Measurements from ENCODE around the gene SSBP3.
A peak's percentile ranks its signal among the peaks of the same experiment; 100 is the strongest.

SSBP3 gene

GRCh38 chr1:54317084-54317483 is 89.1 kb downstream of the SSBP3 start:
- H2AFZ ChIP-seq (ENCODE audit: low read depth, low read length) = no peak overlapping the region
- H3K79me1 ChIP-seq (replicated peaks; ENCODE audit: low read length, poor library complexity, severe bottlenecking) = peaks cover 52% of the 10 kb centered on the region
- no peak overlapping the region for H2BK120ac ChIP-seq (ENCODE audit: low read depth, low read length)
- no peaks in the 10 kb centered on the region for H3K27me3 ChIP-seq (ENCODE audit: control insufficient read depth in 1 of 2, insufficient read depth in 1 of 2, low read length in 2 of 2)
- H2AK5ac ChIP-seq (ENCODE audit: low read length, severe bottlenecking) = no peak overlapping the region
- H3K4ac ChIP-seq (ENCODE audit: low read depth in 1 of 2, low read length in 2 of 2) = no peak overlapping the region
- peaks cover 0 to 5% of the 10 kb centered on the region in 2 experiments for H3K36me3 ChIP-seq (ENCODE audit: control insufficient read depth in 1 of 2, insufficient read depth in 2 of 2, low read depth in 1 of 2, low read length in 2 of 2)
- H3K4me2 ChIP-seq (ENCODE audit: low read length, poor library complexity, severe bottlenecking) = no peak overlapping the region
- no peak overlapping the region for H4K8ac ChIP-seq (ENCODE audit: low read length)
- no peak overlapping the region for H2BK15ac ChIP-seq (ENCODE audit: low read depth, poor library complexity, severe bottlenecking)
- H3K9me3 ChIP-seq (ENCODE audit: control insufficient read depth, low read length) = no peaks in the 10 kb centered on the region
- no peak overlapping the region for H2BK12ac ChIP-seq (ENCODE audit: low read length in 2 of 2)
- H3K4me1 ChIP-seq (ENCODE audit: control insufficient read depth, insufficient read depth, low read depth, low read length) = peaks cover 5% of the 10 kb centered on the region
- H3K23ac ChIP-seq (ENCODE audit: low read length in 2 of 2) = no peak overlapping the region
- H3K14ac ChIP-seq (ENCODE audit: low read length in 2 of 2) = no peak overlapping the region
- H2BK5ac ChIP-seq (ENCODE audit: low read depth, low read length, poor library complexity, severe bottlenecking) = no peak overlapping the region
- no peak overlapping the region for H3K18ac ChIP-seq (ENCODE audit: low read depth in 1 of 2, low read length in 2 of 2)
- no peak overlapping the region for H3K9ac ChIP-seq (ENCODE audit: low read length)
- no peak overlapping the region for H3K27ac ChIP-seq (ENCODE audit: low read length, poor library complexity, severe bottlenecking)
- H3K4me3 ChIP-seq (ENCODE audit: insufficient read depth in 1 of 2, low read depth in 1 of 2, low read length in 2 of 2) = no peak overlapping the region
- WGBS = 95% methylated on average over 6 of the region's 7 CpGs
- DNase-seq = no peak
- H4K91ac ChIP-seq (ENCODE audit: low read length) = no peak overlapping the region

GRCh38 chr1:54315099-54315498 is 91.1 kb downstream of the SSBP3 start:
- H4K91ac ChIP-seq (ENCODE audit: low read length) = no peak overlapping the region
- H3K23ac ChIP-seq (ENCODE audit: low read length in 2 of 2) = no peak overlapping the region
- no peak overlapping the region for H3K27ac ChIP-seq (ENCODE audit: low read length, poor library complexity, severe bottlenecking)
- H2BK5ac ChIP-seq (ENCODE audit: low read depth, low read length, poor library complexity, severe bottlenecking) = no peak overlapping the region
- H4K8ac ChIP-seq (ENCODE audit: low read length) = peak overlapping the region; percentile 66
- no peak overlapping the region for H3K9ac ChIP-seq (ENCODE audit: low read length)
- no peak overlapping the region for H2BK12ac ChIP-seq (ENCODE audit: low read length in 2 of 2)
- no peaks in the 10 kb centered on the region for H3K9me3 ChIP-seq (ENCODE audit: control insufficient read depth, low read length)
- no peak overlapping the region for H2BK120ac ChIP-seq (ENCODE audit: low read depth, low read length)
- H3K4me2 ChIP-seq (ENCODE audit: low read length, poor library complexity, severe bottlenecking) = no peak overlapping the region
- peaks cover 44% of the 10 kb centered on the region for H3K79me1 ChIP-seq (replicated peaks; ENCODE audit: low read length, poor library complexity, severe bottlenecking)
- 98% methylated on average over 3 of the region's 4 CpGs for WGBS
- peak overlapping the region; percentile 25 to 37 for H3K18ac ChIP-seq (ENCODE audit: low read depth in 1 of 2, low read length in 2 of 2)
- H2AK5ac ChIP-seq (ENCODE audit: low read length, severe bottlenecking) = no peak overlapping the region
- no peak overlapping the region for H2BK15ac ChIP-seq (ENCODE audit: low read depth, poor library complexity, severe bottlenecking)
- no peaks in the 10 kb centered on the region for H3K27me3 ChIP-seq (ENCODE audit: control insufficient read depth in 1 of 2, insufficient read depth in 1 of 2, low read length in 2 of 2)
- peaks cover 13% of the 10 kb centered on the region for H3K4me1 ChIP-seq (ENCODE audit: control insufficient read depth, insufficient read depth, low read depth, low read length)
- H2AFZ ChIP-seq (ENCODE audit: low read depth, low read length) = no peak overlapping the region
- no peak overlapping the region for H3K4ac ChIP-seq (ENCODE audit: low read depth in 1 of 2, low read length in 2 of 2)
- H3K36me3 ChIP-seq (ENCODE audit: control insufficient read depth in 1 of 2, insufficient read depth in 2 of 2, low read depth in 1 of 2, low read length in 2 of 2) = no peaks in the 10 kb centered on the region
- no peak overlapping the region for H3K14ac ChIP-seq (ENCODE audit: low read length in 2 of 2)
- H3K4me3 ChIP-seq (ENCODE audit: insufficient read depth in 1 of 2, low read depth in 1 of 2, low read length in 2 of 2) = no peak overlapping the region
- DNase-seq = no peak

- DNase-seq = no peak
- Histone ChIP-seq H2BK15ac (ENCODE audit: low read depth, poor library complexity, severe bottlenecking) (peak overlapping the region; percentile 26), H3K4me2 (ENCODE audit: low read length, poor library complexity, severe bottlenecking) (no peak overlapping the region), H3K4me3 (ENCODE audit: insufficient read depth in 1 of 2, low read depth in 1 of 2, low read length in 2 of 2) (no peak overlapping the region), H3K14ac (ENCODE audit: low read length in 2 of 2) (no peak overlapping the region), H3K4me1 (ENCODE audit: control insufficient read depth, insufficient read depth, low read depth, low read length) (peaks cover 13% of the 10 kb centered on the region), H2BK12ac (ENCODE audit: low read length in 2 of 2) (peak overlapping the region; percentile 35 to 54), H3K79me1 (replicated peaks; ENCODE audit: low read length, poor library complexity, severe bottlenecking) (peaks cover 45% of the 10 kb centered on the region), H3K18ac (ENCODE audit: low read depth in 1 of 2, low read length in 2 of 2) (peak overlapping the region in 1 of 2 experiments; percentile 25), H3K23ac (ENCODE audit: low read length in 2 of 2) (no peak overlapping the region), H2BK120ac (ENCODE audit: low read depth, low read length) (no peak overlapping the region), H2AK5ac (ENCODE audit: low read length, severe bottlenecking) (no peak overlapping the region), H4K91ac (ENCODE audit: low read length) (no peak overlapping the region), H3K36me3 (ENCODE audit: control insufficient read depth in 1 of 2, insufficient read depth in 2 of 2, low read depth in 1 of 2, low read length in 2 of 2) (peaks cover 0 to 4% of the 10 kb centered on the region in 2 experiments), H3K4ac (ENCODE audit: low read depth in 1 of 2, low read length in 2 of 2) (peak overlapping the region; percentile 20 to 61), H3K27me3 (ENCODE audit: control insufficient read depth in 1 of 2, insufficient read depth in 1 of 2, low read length in 2 of 2) (no peaks in the 10 kb centered on the region), H2BK5ac (ENCODE audit: low read depth, low read length, poor library complexity, severe bottlenecking) (no peak overlapping the region), H3K27ac (ENCODE audit: low read length, poor library complexity, severe bottlenecking) (no peak overlapping the region), H3K9ac (ENCODE audit: low read length) (no peak overlapping the region), H3K9me3 (ENCODE audit: control insufficient read depth, low read length) (no peaks in the 10 kb centered on the region), H2AFZ (ENCODE audit: low read depth, low read length) (no peak overlapping the region), H4K8ac (ENCODE audit: low read length) (no peak overlapping the region)
- 70% methylated on average over 6 of the region's 6 CpGs for WGBS
These were observed 91.5 kb downstream of the SSBP3 start for GRCh38 chr1:54314696-54315095.

DNA sequence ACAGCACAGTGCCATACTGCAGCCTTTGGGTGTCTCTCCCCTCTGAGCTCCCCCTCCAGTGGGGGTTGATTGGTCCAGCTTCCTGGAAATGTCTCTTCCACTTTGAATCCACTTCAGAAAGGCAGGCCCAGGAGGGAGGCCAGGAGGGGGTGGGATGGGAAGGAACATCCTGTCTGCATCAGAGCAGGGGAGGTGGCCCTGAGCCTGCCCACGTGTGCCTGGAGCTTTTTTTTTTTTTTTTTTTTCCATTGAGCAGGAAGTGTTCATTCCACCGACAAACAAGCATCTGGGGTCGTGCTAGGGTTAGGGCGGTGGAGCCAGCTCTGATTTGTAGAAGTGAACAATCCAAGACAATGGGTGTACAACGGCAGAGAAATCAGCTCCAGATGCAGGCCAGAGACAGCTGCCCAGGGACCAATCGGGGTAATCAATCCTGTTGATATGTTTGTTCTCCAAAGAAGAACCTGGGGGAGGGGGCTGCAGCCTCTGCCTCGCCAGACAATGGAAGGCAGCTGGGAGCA is 93.3 kb downstream of the SSBP3 start:
- peak overlapping the region; percentile 23 for H2BK120ac ChIP-seq (ENCODE audit: low read depth, low read length)
- H3K9ac ChIP-seq (ENCODE audit: low read length) = peak overlapping the region; percentile 51
- no peak overlapping the region for H2BK15ac ChIP-seq (ENCODE audit: low read depth, poor library complexity, severe bottlenecking)
- peak overlapping the region; percentile 65 to 91 for H3K18ac ChIP-seq (ENCODE audit: low read depth in 1 of 2, low read length in 2 of 2)
- H4K91ac ChIP-seq (ENCODE audit: low read length) = peak overlapping the region; percentile 55
- no peak overlapping the region for H3K4me2 ChIP-seq (ENCODE audit: low read length, poor library complexity, severe bottlenecking)
- H3K4me1 ChIP-seq (ENCODE audit: control insufficient read depth, insufficient read depth, low read depth, low read length) = peaks cover 10% of the 10 kb centered on the region
- H3K27me3 ChIP-seq (ENCODE audit: control insufficient read depth in 1 of 2, insufficient read depth in 1 of 2, low read length in 2 of 2) = no peaks in the 10 kb centered on the region
- H3K4ac ChIP-seq (ENCODE audit: low read depth in 1 of 2, low read length in 2 of 2) = peak overlapping the region; percentile 30 to 94
- H3K36me3 ChIP-seq (ENCODE audit: control insufficient read depth in 1 of 2, insufficient read depth in 2 of 2, low read depth in 1 of 2, low read length in 2 of 2) = peaks cover 0 to 5% of the 10 kb centered on the region in 2 experiments
- peak; percentile 90 for DNase-seq
- peak overlapping the region; percentile 8 for H4K8ac ChIP-seq (ENCODE audit: low read length)
- peak overlapping the region in 1 of 2 experiments; percentile 85 for H2BK12ac ChIP-seq (ENCODE audit: low read length in 2 of 2)
- no peak overlapping the region for H3K23ac ChIP-seq (ENCODE audit: low read length in 2 of 2)
- peaks cover 36% of the 10 kb centered on the region for H3K79me1 ChIP-seq (replicated peaks; ENCODE audit: low read length, poor library complexity, severe bottlenecking)
- no peak overlapping the region for H2BK5ac ChIP-seq (ENCODE audit: low read depth, low read length, poor library complexity, severe bottlenecking)
- WGBS = 9% methylated on average over 7 of the region's 7 CpGs
- no peak overlapping the region for H2AFZ ChIP-seq (ENCODE audit: low read depth, low read length)
- H3K9me3 ChIP-seq (ENCODE audit: control insufficient read depth, low read length) = no peaks in the 10 kb centered on the region
- H3K4me3 ChIP-seq (ENCODE audit: insufficient read depth in 1 of 2, low read depth in 1 of 2, low read length in 2 of 2) = no peak overlapping the region
- H3K27ac ChIP-seq (ENCODE audit: low read length, poor library complexity, severe bottlenecking) = no peak overlapping the region
- no peak overlapping the region for H2AK5ac ChIP-seq (ENCODE audit: low read length, severe bottlenecking)
- peak overlapping the region in 1 of 2 experiments; percentile 68 for H3K14ac ChIP-seq (ENCODE audit: low read length in 2 of 2)

Measured in mesenchymal stem cell (in vitro differentiated cells and primary cell).